Mesodermal cell (in vitro differentiated cells): ENCODE data around the gene WDR45.
A peak's percentile ranks its signal among the peaks of the same experiment; 100 is the strongest.

Source experiments
- H3K27ac ChIP-seq: 2 replicates; pipeline ENCODE4 v1.7.0; 2013; ENCODE audit warnings: mild to moderate bottlenecking, low read depth, low read length, moderate library complexity; ENCODE audit not compliant: severe bottlenecking
- H3K36me3 ChIP-seq: 2 replicates; pipeline ENCODE4 v1.7.1; 2013; ENCODE audit warnings: mild to moderate bottlenecking, low read length, moderate library complexity; ENCODE audit not compliant: control insufficient read depth, insufficient read depth
- H3K4me1 ChIP-seq: one replicate; pipeline ENCODE4 v1.7.1; 2013; ENCODE audit warnings: mild to moderate bottlenecking, low read length; ENCODE audit not compliant: insufficient read depth, control insufficient read depth, poor library complexity, severe bottlenecking
- H3K4me3 ChIP-seq: 2 replicates; pipeline ENCODE4 v1.7.0; 2013; ENCODE audit warnings: low read length, control low read depth, mild to moderate bottlenecking; ENCODE audit not compliant: insufficient read depth, poor library complexity, severe bottlenecking; ENCODE audit errors: extremely low read depth
- H3K9me3 ChIP-seq: 2 replicates; pipeline ENCODE4 v1.7.1; 2013; ENCODE audit warnings: mild to moderate bottlenecking, low read length, moderate library complexity; ENCODE audit not compliant: control insufficient read depth
- WGBS, 2 experiments: methylation state at CpG; one replicate each; pipeline ENCODE4 v1.1.5; 2013; ENCODE audit warnings: missing lambda C conversion rate in 2 of 2; ENCODE audit not compliant: insufficient coverage in 2 of 2; 5-methylcytosine and 5-hydroxymethylcytosine counted together

WDR45 gene

GRCh38 chrX:49043220-49043986 is 36.3 kb downstream of the WDR45 start, which contains the start of gene TFE3:
Gene TFE3 (minus strand): TSS chrX:49043357. CDS start chrX:49043226, 131 bp downstream.
- H3K36me3 ChIP-seq, result peaks cover 9% of the 10 kb centered on the region
- 0% methylated on average over 30 to 36 of the region's 67 CpGs for WGBS, 2 experiments

GRCh38 chrX:49042581-49043219 is 37.0 kb downstream of the WDR45 start:
- WGBS, 2 experiments, result 0 to 3% methylated on average over 6 to 7 of the region's 29 CpGs
- H3K4me1 ChIP-seq, result peaks cover 10% of the 10 kb centered on the region
- H3K27ac ChIP-seq, result peak overlapping the region; percentile 76
- peak overlapping the region; percentile 71 for H3K4me3 ChIP-seq
- no peaks in the 10 kb centered on the region for H3K9me3 ChIP-seq
- H3K36me3 ChIP-seq, result peaks cover 16% of the 10 kb centered on the region

More at GRCh38 chrX:49043220-49043986, 36.3 kb downstream of the WDR45 start, which contains the start of gene TFE3:
- Histone ChIP-seq H3K27ac (peak within 1 kb of the TSS; percentile 76), H3K4me1 (peaks cover 10% of the 10 kb centered on the region), H3K4me3 (peak within 1 kb of the TSS; percentile 71), H3K9me3 (no peaks in the 10 kb centered on the region)

- H3K4me3 ChIP-seq, result peak overlapping the region; percentile 71
- H3K36me3 ChIP-seq, result peaks cover 22% of the 10 kb centered on the region
- H3K27ac ChIP-seq, result peak overlapping the region; percentile 76
- peaks cover 10% of the 10 kb centered on the region for H3K4me1 ChIP-seq
- no peaks in the 10 kb centered on the region for H3K9me3 ChIP-seq
- WGBS, 2 experiments, result 0% methylated on average over 1 of the region's 10 CpGs
These were observed 37.7 kb downstream of the WDR45 start for GRCh38 chrX:49041744-49042580.

GRCh38 chrX:49040376-49040955 is 39.2 kb downstream of the WDR45 start:
- Histone ChIP-seq H3K4me3 (peak overlapping the region; percentile 71), H3K36me3 (peaks cover 30% of the 10 kb centered on the region), H3K27ac (peak overlapping the region; percentile 85), H3K9me3 (no peaks in the 10 kb centered on the region), H3K4me1 (peaks cover 10% of the 10 kb centered on the region)
- 0 to 13% methylated on average over 2 to 3 of the region's 7 CpGs for WGBS, 2 experiments

GRCh38 chrX:49039598-49040375 is 39.9 kb downstream of the WDR45 start:
- H3K4me3 ChIP-seq, result peak overlapping the region; percentile 71
- WGBS, 2 experiments, result 0% methylated on average over 1 to 3 of the region's 9 CpGs
- peaks cover 32% of the 10 kb centered on the region for H3K36me3 ChIP-seq
- H3K27ac ChIP-seq, result peak overlapping the region; percentile 85
- H3K4me1 ChIP-seq, result peaks cover 10% of the 10 kb centered on the region
- no peaks in the 10 kb centered on the region for H3K9me3 ChIP-seq

GRCh38 chrX:49037883-49038475 is 41.7 kb downstream of the WDR45 start:
- Histone ChIP-seq H3K36me3 (peaks cover 50% of the 10 kb centered on the region), H3K4me1 (peaks cover 10% of the 10 kb centered on the region), H3K9me3 (no peaks in the 10 kb centered on the region), H3K4me3 (no peak overlapping the region), H3K27ac (no peak overlapping the region)
- 100% methylated on average over 1 to 4 of the region's 15 CpGs for WGBS, 2 experiments

GRCh38 chrX:49030283-49030682 is 49.4 kb downstream of the WDR45 start:
- H3K4me1 ChIP-seq, result no peaks in the 10 kb centered on the region
- no peaks in the 10 kb centered on the region for H3K9me3 ChIP-seq
- H3K4me3 ChIP-seq, result no peak overlapping the region
- WGBS, 2 experiments, result 100% methylated on average over 1 of the region's 6 CpGs; no CpG with 5 or more reads in 1 of the 2 experiments
- peaks cover 42% of the 10 kb centered on the region for H3K36me3 ChIP-seq
- H3K27ac ChIP-seq, result no peak overlapping the region

GRCh38 chrX:49029876-49030275 is 49.8 kb downstream of the WDR45 start:
- no CpG with 5 or more reads among the region's 6 CpGs for WGBS, 2 experiments
- no peaks in the 10 kb centered on the region for H3K9me3 ChIP-seq
- H3K4me1 ChIP-seq, result no peaks in the 10 kb centered on the region
- H3K36me3 ChIP-seq, result peaks cover 42% of the 10 kb centered on the region
- H3K27ac ChIP-seq, result no peak overlapping the region
- no peak overlapping the region for H3K4me3 ChIP-seq
